ENCODE data around the gene BMP7.

The BMP7 gene

DNA sequence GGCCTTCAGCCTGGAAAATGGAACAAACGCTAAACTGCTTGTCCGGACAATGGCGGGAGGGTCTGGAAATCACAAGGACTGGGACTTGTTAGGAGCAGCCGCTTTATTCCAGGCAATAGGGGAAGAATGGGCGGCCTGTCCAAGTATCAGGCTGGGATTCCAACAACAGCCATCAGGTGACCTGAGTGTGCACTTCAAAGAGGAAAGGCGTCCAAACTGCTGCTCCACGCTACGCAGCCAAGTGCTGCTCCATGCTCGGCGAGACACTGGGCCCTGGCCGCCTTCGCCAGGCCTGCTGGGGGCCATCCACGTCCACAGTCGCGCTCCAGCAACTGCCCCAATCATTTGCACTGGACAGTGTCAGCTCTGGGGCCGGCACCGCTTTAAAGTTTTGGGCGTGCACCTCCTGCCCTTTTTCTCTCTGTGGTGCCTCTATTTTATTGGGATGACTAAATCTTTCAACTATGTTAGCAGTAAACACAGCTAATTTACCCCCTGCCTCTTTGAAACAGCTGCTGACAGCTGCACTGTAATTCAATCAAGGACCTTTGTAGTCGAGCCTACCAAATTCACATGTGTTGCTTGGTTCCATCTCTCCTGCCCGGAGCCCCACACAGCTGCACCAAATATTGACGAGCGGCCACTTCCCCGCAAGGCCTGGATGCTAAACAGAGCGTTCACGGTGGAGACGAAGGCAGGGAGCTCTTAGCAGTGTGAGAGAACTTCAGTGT is 98.3 kb downstream of the BMP7 start (continued):
- TF ChIP-seq, protein P1, sequence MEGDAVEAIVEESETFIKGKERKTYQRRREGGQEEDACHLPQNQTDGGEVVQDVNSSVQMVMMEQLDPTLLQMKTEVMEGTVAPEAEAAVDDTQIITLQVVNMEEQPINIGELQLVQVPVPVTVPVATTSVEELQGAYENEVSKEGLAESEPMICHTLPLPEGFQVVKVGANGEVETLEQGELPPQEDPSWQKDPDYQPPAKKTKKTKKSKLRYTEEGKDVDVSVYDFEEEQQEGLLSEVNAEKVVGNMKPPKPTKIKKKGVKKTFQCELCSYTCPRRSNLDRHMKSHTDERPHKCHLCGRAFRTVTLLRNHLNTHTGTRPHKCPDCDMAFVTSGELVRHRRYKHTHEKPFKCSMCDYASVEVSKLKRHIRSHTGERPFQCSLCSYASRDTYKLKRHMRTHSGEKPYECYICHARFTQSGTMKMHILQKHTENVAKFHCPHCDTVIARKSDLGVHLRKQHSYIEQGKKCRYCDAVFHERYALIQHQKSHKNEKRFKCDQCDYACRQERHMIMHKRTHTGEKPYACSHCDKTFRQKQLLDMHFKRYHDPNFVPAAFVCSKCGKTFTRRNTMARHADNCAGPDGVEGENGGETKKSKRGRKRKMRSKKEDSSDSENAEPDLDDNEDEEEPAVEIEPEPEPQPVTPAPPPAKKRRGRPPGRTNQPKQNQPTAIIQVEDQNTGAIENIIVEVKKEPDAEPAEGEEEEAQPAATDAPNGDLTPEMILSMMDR (tag by site-specific recombination; IDR thresholded peaks at IDR 0.05): no peak
- no peak for TF ChIP-seq ZNF292 (tag by site-specific recombination; IDR thresholded peaks at IDR 0.05; ENCODE audit: borderline replicate concordance, low read depth)
- TF ChIP-seq ZNF174 (tag by site-specific recombination; IDR thresholded peaks at IDR 0.05): no peak
- no peak for TF ChIP-seq ZNF121 (tag by site-specific recombination; IDR thresholded peaks at IDR 0.05)
- TF ChIP-seq ZFP3 (tag by site-specific recombination; IDR thresholded peaks at IDR 0.05; ENCODE audit: low read depth): no peak
- TF ChIP-seq ZNF560 (tag by site-specific recombination; IDR thresholded peaks at IDR 0.05; ENCODE audit: borderline replicate concordance): no peak
- peak; percentile 89 for TF ChIP-seq ZIC2 (tag by site-specific recombination; IDR thresholded peaks at IDR 0.05)
- no peak for TF ChIP-seq ZNF16 (tag by site-specific recombination; IDR thresholded peaks at IDR 0.05; ENCODE audit: low read depth)
- TF ChIP-seq ZNF660 (tag by site-specific recombination; IDR thresholded peaks at IDR 0.05): no peak
- TF ChIP-seq ZFHX2 (tag by site-specific recombination; conservative IDR thresholded peaks at IDR 0.05): no peak
- TF ChIP-seq, protein P2, sequence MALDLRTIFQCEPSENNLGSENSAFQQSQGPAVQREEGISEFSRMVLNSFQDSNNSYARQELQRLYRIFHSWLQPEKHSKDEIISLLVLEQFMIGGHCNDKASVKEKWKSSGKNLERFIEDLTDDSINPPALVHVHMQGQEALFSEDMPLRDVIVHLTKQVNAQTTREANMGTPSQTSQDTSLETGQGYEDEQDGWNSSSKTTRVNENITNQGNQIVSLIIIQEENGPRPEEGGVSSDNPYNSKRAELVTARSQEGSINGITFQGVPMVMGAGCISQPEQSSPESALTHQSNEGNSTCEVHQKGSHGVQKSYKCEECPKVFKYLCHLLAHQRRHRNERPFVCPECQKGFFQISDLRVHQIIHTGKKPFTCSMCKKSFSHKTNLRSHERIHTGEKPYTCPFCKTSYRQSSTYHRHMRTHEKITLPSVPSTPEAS (tag by site-specific recombination; IDR thresholded peaks at IDR 0.05): peak; percentile 52; the same call in 1 of the 2 replicates
- no peak for TF ChIP-seq ZNF10 (tag by site-specific recombination; IDR thresholded peaks at IDR 0.05)
- TF ChIP-seq ZNF747 (tag by site-specific recombination; IDR thresholded peaks at IDR 0.05): no peak
- TF ChIP-seq ZNF623 (tag by site-specific recombination; IDR thresholded peaks at IDR 0.05): no peak
- TF ChIP-seq GLIS1 (tag by site-specific recombination; IDR thresholded peaks at IDR 0.05): peak; percentile 95
- peak; percentile 76 for TF ChIP-seq WT1 (tag by site-specific recombination; IDR thresholded peaks at IDR 0.05)
- TF ChIP-seq ZNF701 (tag by site-specific recombination; IDR thresholded peaks at IDR 0.05): no peak
- no peak for TF ChIP-seq ZNF555 (tag by site-specific recombination; conservative IDR thresholded peaks at IDR 0.05)
- no peak for TF ChIP-seq ZNF354C (tag by site-specific recombination; IDR thresholded peaks at IDR 0.05; ENCODE audit: borderline replicate concordance, low read depth)
- no peak for TF ChIP-seq MYNN (tag by site-specific recombination; IDR thresholded peaks at IDR 0.05; ENCODE audit: borderline replicate concordance)
- TF ChIP-seq, protein P3, sequence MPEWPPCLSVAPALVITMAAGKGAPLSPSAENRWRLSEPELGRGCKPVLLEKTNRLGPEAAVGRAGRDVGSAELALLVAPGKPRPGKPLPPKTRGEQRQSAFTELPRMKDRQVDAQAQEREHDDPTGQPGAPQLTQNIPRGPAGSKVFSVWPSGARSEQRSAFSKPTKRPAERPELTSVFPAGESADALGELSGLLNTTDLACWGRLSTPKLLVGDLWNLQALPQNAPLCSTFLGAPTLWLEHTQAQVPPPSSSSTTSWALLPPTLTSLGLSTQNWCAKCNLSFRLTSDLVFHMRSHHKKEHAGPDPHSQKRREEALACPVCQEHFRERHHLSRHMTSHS (tag by site-specific recombination; IDR thresholded peaks at IDR 0.05): 0 out of 2 replicates have a peak, but pooled peaks have one; percentile 71
- no peak for TF ChIP-seq ZNF266 (tag by site-specific recombination; IDR thresholded peaks at IDR 0.05; ENCODE audit: low read depth)
- peak; percentile 60; the same call in 1 of the 2 replicates for TF ChIP-seq ZNF600 (tag by site-specific recombination; IDR thresholded peaks at IDR 0.05)
- TF ChIP-seq, protein P4, sequence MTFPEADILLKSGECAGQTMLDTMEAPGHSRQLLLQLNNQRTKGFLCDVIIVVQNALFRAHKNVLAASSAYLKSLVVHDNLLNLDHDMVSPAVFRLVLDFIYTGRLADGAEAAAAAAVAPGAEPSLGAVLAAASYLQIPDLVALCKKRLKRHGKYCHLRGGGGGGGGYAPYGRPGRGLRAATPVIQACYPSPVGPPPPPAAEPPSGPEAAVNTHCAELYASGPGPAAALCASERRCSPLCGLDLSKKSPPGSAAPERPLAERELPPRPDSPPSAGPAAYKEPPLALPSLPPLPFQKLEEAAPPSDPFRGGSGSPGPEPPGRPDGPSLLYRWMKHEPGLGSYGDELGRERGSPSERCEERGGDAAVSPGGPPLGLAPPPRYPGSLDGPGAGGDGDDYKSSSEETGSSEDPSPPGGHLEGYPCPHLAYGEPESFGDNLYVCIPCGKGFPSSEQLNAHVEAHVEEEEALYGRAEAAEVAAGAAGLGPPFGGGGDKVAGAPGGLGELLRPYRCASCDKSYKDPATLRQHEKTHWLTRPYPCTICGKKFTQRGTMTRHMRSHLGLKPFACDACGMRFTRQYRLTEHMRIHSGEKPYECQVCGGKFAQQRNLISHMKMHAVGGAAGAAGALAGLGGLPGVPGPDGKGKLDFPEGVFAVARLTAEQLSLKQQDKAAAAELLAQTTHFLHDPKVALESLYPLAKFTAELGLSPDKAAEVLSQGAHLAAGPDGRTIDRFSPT (tag by site-specific recombination; IDR thresholded peaks at IDR 0.05): peak; percentile 89
- TF ChIP-seq, protein P5, sequence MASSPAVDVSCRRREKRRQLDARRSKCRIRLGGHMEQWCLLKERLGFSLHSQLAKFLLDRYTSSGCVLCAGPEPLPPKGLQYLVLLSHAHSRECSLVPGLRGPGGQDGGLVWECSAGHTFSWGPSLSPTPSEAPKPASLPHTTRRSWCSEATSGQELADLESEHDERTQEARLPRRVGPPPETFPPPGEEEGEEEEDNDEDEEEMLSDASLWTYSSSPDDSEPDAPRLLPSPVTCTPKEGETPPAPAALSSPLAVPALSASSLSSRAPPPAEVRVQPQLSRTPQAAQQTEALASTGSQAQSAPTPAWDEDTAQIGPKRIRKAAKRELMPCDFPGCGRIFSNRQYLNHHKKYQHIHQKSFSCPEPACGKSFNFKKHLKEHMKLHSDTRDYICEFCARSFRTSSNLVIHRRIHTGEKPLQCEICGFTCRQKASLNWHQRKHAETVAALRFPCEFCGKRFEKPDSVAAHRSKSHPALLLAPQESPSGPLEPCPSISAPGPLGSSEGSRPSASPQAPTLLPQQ (tag by site-specific recombination; IDR thresholded peaks at IDR 0.05): peak; percentile 91
- peak; percentile 84 for TF ChIP-seq ZNF24 (tag by site-specific recombination; IDR thresholded peaks at IDR 0.05)
- TF ChIP-seq SP3 (tag by site-specific recombination; IDR thresholded peaks at IDR 0.05): no peak
- no peak for TF ChIP-seq ZNF341 (tag by site-specific recombination; IDR thresholded peaks at IDR 0.05; ENCODE audit: low read depth)
- TF ChIP-seq, protein P6, sequence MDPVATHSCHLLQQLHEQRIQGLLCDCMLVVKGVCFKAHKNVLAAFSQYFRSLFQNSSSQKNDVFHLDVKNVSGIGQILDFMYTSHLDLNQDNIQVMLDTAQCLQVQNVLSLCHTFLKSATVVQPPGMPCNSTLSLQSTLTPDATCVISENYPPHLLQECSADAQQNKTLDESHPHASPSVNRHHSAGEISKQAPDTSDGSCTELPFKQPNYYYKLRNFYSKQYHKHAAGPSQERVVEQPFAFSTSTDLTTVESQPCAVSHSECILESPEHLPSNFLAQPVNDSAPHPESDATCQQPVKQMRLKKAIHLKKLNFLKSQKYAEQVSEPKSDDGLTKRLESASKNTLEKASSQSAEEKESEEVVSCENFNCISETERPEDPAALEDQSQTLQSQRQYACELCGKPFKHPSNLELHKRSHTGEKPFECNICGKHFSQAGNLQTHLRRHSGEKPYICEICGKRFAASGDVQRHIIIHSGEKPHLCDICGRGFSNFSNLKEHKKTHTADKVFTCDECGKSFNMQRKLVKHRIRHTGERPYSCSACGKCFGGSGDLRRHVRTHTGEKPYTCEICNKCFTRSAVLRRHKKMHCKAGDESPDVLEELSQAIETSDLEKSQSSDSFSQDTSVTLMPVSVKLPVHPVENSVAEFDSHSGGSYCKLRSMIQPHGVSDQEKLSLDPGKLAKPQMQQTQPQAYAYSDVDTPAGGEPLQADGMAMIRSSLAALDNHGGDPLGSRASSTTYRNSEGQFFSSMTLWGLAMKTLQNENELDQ (tag by site-specific recombination; IDR thresholded peaks at IDR 0.05; ENCODE audit: low read depth): no peak
- TF ChIP-seq ZNF335 (tag by site-specific recombination; conservative IDR thresholded peaks at IDR 0.05): no peak
